Endothelial cell of umbilical vein (primary cell): ENCODE results near the gene NTF3. TPM values are rescaled to one million over a fixed set of nuclear protein-coding genes. Genes with fewer than 3 reads are reported as not detected.

Experiments used
- BruUV-seq: library from RNA; stranded (reverse); fragments of 400-500 nt; replicated peaks from 2 replicates; lab custom pipeline; 2021; lab: Mats Ljungman, UMichigan
- CTCF ChIA-PET: fragments of 300-600, 350-600 bp; sonication (Branson Sonifier 250); formaldehyde crosslinking; loops from one replicate; lab custom pipeline; 2021; ENCODE audit warnings: antibody characterized with exemption, inconsistent platforms; lab: Charles Lee
- POLR2A ChIA-PET: fragments of 300-600, 350-600 bp; sonication (Branson Sonifier 250); formaldehyde crosslinking; loops from one replicate; lab custom pipeline; 2021; ENCODE audit warnings: antibody characterized with exemption, inconsistent platforms; lab: Charles Lee
- DNase-seq: peaks from one replicate; pipeline ENCODE4 v3.0.0-alpha.2; 2011; ENCODE audit warnings: low read depth, low spot score
- FAIRE-seq: peaks from 2 replicates; lab custom pipeline; 2011; peaks lifted over from hg19 to GRCh38; lab: Jason Lieb, UNC
- H2AFZ ChIP-seq: 2 replicates; pipeline ENCODE4 v1.6.0; 2012; ENCODE audit warnings: low read depth, low read length, control low read depth, inconsistent platforms
- H3K27ac ChIP-seq: 2 replicates; pipeline ENCODE4 v1.5.1; 2011; ENCODE audit warnings: low read depth, mild to moderate bottlenecking, control low read depth, low read length, moderate library complexity; ENCODE audit not compliant: insufficient read depth
- H3K27me3 ChIP-seq, 2 experiments: 2 replicates each; pipeline versions ENCODE4 v1.6.0 to v1.6.1; 2011; ENCODE audit warnings: low read length in 2 of 2, mixed read lengths in 1 of 2; ENCODE audit not compliant: control insufficient read depth in 2 of 2, insufficient read depth in 2 of 2
- H3K36me3 ChIP-seq, 2 experiments: 2 replicates in 1 of 2; 3 replicates in 1 of 2; pipeline ENCODE4 v1.5.1; 2011; ENCODE audit warnings: low read length in 2 of 2, mild to moderate bottlenecking in 1 of 2, moderate library complexity in 1 of 2; ENCODE audit not compliant: control insufficient read depth in 2 of 2, insufficient read depth in 2 of 2; ENCODE audit errors: extremely low read depth in 1 of 2
- H3K4me1 ChIP-seq: 3 replicates; pipeline ENCODE4 v1.5.1; 2011; ENCODE audit warnings: mild to moderate bottlenecking, low read length; ENCODE audit not compliant: control insufficient read depth, insufficient read depth; ENCODE audit errors: extremely low read depth
- H3K4me2 ChIP-seq: 2 replicates; pipeline ENCODE4 v1.6.1; 2011; ENCODE audit warnings: low read length, control low read depth, mixed read lengths; ENCODE audit not compliant: insufficient read depth
- H3K4me3 ChIP-seq, 3 experiments: fragments of 200-600 bp in 1 of 3; sonication (generic), shearing (Covaris generic) in 1 of 3; replicated peaks in 1 of 3; 2 replicates each; pipeline ENCODE4 v1.5.1; 2011 to 2016; ENCODE audit warnings: control low read depth in 3 of 3, low read length in 3 of 3, mild to moderate bottlenecking in 2 of 3, inconsistent platforms in 1 of 3, low read depth in 1 of 3, moderate library complexity in 1 of 3; ENCODE audit not compliant: insufficient read depth in 1 of 3
- H3K79me2 ChIP-seq: 2 replicates; pipeline ENCODE4 v1.6.0; 2012; ENCODE audit warnings: low read length, inconsistent platforms; ENCODE audit not compliant: control insufficient read depth, insufficient read depth
- H3K9ac ChIP-seq: replicated peaks from 2 replicates; pipeline ENCODE3; 2011; ENCODE audit warnings: low read length, control low read depth; ENCODE audit not compliant: insufficient read depth; ENCODE audit errors: extremely low read depth
- H3K9me1 ChIP-seq: replicated peaks from 3 replicates; pipeline ENCODE4 v1.6.0; 2011; ENCODE audit warnings: mild to moderate bottlenecking, low read length; ENCODE audit not compliant: control insufficient read depth, insufficient read depth; ENCODE audit errors: extremely low read depth
- H3K9me3 ChIP-seq: replicated peaks from 2 replicates; pipeline ENCODE4 v1.5.1; 2012; ENCODE audit warnings: low read length, inconsistent platforms; ENCODE audit not compliant: control insufficient read depth, insufficient read depth
- H4K20me1 ChIP-seq: replicated peaks from 2 replicates; pipeline ENCODE3; 2011; ENCODE audit warnings: mild to moderate bottlenecking, low read length; ENCODE audit not compliant: control insufficient read depth, insufficient read depth; ENCODE audit errors: extremely low read depth
- EZH2 ChIP-seq: IDR thresholded peaks from 2 replicates; pipeline ENCODE4 v1.6.1; 2012; ENCODE audit warnings: borderline replicate concordance, low read depth, mild to moderate bottlenecking, moderate library complexity, low read length, inconsistent platforms; ENCODE audit not compliant: severe bottlenecking
- FOS ChIP-seq: IDR thresholded peaks from 2 replicates; pipeline ENCODE4 v1.6.1; 2011; ENCODE audit warnings: mild to moderate bottlenecking, low read length, moderate library complexity, borderline replicate concordance; ENCODE audit not compliant: insufficient read depth
- GATA2 ChIP-seq: IDR thresholded peaks from 2 replicates; pipeline ENCODE4 v1.7.0; 2011; ENCODE audit warnings: low read depth, mild to moderate bottlenecking, moderate library complexity, mixed read lengths, low read length; ENCODE audit not compliant: insufficient read length, insufficient read depth
- JUN ChIP-seq: IDR thresholded peaks from 2 replicates; pipeline ENCODE4 v1.6.1; 2011; ENCODE audit warnings: borderline replicate concordance, low read depth; ENCODE audit not compliant: insufficient read length, insufficient read depth
- MYC ChIP-seq: IDR thresholded peaks from one replicate; pipeline ENCODE4 v1.6.1; 2011; ENCODE audit warnings: mild to moderate bottlenecking, low read depth, low read length
- POLR2A ChIP-seq: IDR thresholded peaks from 2 replicates; pipeline ENCODE4 v1.6.1; 2012; ENCODE audit warnings: low read depth, mild to moderate bottlenecking, control low read depth, low read length
- POLR2AphosphoS5 ChIP-seq: IDR thresholded peaks from 2 replicates; pipeline ENCODE4 v1.6.1; 2012; ENCODE audit warnings: low read depth, mild to moderate bottlenecking, control low read depth, low read length, moderate library complexity; ENCODE audit not compliant: insufficient read depth
- dilution Hi-C: fragments of 300-500 bp; cut with MboI; formaldehyde crosslinking; loops from one replicate; pipeline ENCODE4 v1.15.0; 2019; ENCODE audit warnings: low sequenced_read_pairs; ENCODE audit not compliant: extremely low pct_ligation_motif_present
- intact Hi-C: fragments of 100-400 bp; cut with micrococcal nuclease; formaldehyde crosslinking; loops from one replicate; pipeline ENCODE4 v1.10.0; 2022
- polyA plus RNA-seq, 4 experiments: library from polyadenylated mRNA; depleted of rRNA in 3 of 4; stranded (reverse) in 3 of 4; unstranded in 1 of 4; fragments of >200 nt; gene quantifications; 2 replicates each; pipeline versions ENCODE4 v1.2.1 to v1.2.3, GENCODE V29; 2011 to 2012; ENCODE audit warnings: missing spikeins in 1 of 4
- total RNA-seq: library from RNA; stranded (reverse); gene quantifications from 2 replicates; pipeline ENCODE4 v1.2.3, GENCODE V29; 2021
- TF ChIP-seq, protein P1 (sequence below), 2 donors: IDR thresholded peaks; 1 replicate in 1 of 2; 2 replicates in 1 of 2; pipeline ENCODE4 v1.5.1; 2011; ENCODE audit warnings: low read length in 2 of 2, mild to moderate bottlenecking in 2 of 2, moderate library complexity in 2 of 2, control low read depth in 1 of 2, inconsistent platforms in 1 of 2, low read depth in 1 of 2; ENCODE audit not compliant: insufficient read depth in 1 of 2; ENCODE audit errors: extremely low read depth in 1 of 2
- TF ChIP-seq, protein P2 (sequence below): IDR thresholded peaks from 2 replicates; pipeline ENCODE4 v1.6.1; 2011; ENCODE audit not compliant: insufficient read depth, insufficient read length

The NTF3 gene
- total and polyA plus RNA-seq, 2 donors (not counting 3 experiments of a cell fraction or from before 2014, with no cell fraction given) = not detected

DNA sequence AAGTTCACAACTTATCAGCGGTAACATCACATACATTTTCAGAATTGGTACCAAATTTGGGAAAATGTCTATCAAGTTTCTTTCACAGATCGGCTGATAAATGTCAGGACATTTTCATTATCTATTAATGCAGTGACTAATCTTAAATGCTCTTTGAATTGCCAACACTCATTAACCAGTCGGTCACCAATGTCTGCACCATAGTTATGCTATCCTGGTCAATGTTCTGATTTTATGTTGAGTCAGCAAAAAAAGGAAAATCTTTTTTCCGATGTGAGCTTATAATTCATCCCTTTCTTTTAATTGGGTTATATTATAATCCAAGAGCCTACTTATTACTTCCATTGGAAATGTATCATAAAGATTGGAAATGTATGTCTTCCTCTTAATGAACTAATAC lies 77.2 kb downstream of the NTF3 start:
- no peak overlapping the region for H3K4me2 ChIP-seq
- no peak overlapping the region for H3K9ac ChIP-seq
- no peaks in the 10 kb centered on the region for H4K20me1 ChIP-seq
- H3K4me1 ChIP-seq = no peaks in the 10 kb centered on the region
- ChIA-PET CTCF (interaction anchor here (1.7 kb wide), 1 partner anchor 89 kb away, joined by 3 read pairs; no protein-coding TSS in a partner anchor), POLR2A (no interaction called here)
- H3K36me3 ChIP-seq = no peaks in the 10 kb centered on the region
- H2AFZ ChIP-seq = no peak overlapping the region
- no peaks in the 10 kb centered on the region for H3K9me1 ChIP-seq
- DNase-seq (no peak), FAIRE-seq (no peak)
- H3K9me3 ChIP-seq = no peaks in the 10 kb centered on the region
- H3K27ac ChIP-seq = no peak overlapping the region
- no TSS peak for BruUV-seq
- intact Hi-C loops (no loop called here), dilution Hi-C loops (no loop called here)
- no peak overlapping the region for H3K4me3 ChIP-seq
- H3K79me2 ChIP-seq = no peaks in the 10 kb centered on the region
- peaks cover 11 to 19% of the 10 kb centered on the region in 2 experiments for H3K27me3 ChIP-seq
- TF ChIP-seq GATA2 (no peak), POLR2A (no peak), JUN (no peak)

DNA sequence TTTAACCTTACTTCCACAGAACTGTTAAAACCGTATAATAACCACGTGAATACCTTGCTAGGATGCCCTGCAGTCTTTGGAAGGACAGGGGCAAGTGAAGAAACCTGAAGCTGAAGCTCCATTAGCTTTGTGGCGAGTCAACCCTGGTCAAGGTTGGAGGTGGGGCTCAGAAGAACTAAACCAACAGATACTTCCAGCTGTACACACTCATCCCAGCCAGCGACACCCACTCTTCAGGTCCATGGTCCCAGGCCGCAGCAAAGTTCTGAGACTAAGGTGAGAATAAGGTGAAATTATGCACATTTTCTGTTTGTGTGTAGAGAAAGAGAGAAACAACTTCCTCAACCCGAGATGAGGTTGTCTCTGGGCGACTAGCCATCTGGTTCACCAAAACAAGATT lies 77.6 kb downstream of the NTF3 start:
- no peaks in the 10 kb centered on the region for H4K20me1 ChIP-seq
- no peak overlapping the region for H3K9ac ChIP-seq
- TF ChIP-seq POLR2AphosphoS5 (no peak), FOS (no peak), JUN (no peak), EZH2 (no peak), MYC (no peak), GATA2 (no peak), POLR2A (no peak)
- TF ChIP-seq, protein P1, sequence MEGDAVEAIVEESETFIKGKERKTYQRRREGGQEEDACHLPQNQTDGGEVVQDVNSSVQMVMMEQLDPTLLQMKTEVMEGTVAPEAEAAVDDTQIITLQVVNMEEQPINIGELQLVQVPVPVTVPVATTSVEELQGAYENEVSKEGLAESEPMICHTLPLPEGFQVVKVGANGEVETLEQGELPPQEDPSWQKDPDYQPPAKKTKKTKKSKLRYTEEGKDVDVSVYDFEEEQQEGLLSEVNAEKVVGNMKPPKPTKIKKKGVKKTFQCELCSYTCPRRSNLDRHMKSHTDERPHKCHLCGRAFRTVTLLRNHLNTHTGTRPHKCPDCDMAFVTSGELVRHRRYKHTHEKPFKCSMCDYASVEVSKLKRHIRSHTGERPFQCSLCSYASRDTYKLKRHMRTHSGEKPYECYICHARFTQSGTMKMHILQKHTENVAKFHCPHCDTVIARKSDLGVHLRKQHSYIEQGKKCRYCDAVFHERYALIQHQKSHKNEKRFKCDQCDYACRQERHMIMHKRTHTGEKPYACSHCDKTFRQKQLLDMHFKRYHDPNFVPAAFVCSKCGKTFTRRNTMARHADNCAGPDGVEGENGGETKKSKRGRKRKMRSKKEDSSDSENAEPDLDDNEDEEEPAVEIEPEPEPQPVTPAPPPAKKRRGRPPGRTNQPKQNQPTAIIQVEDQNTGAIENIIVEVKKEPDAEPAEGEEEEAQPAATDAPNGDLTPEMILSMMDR (IDR thresholded peaks at IDR 0.05; ENCODE audit: extremely low read depth in 1 of 2, insufficient read depth in 1 of 2, low read depth in 1 of 2, low read length in 2 of 2) = no peak
- TF ChIP-seq, protein P2, sequence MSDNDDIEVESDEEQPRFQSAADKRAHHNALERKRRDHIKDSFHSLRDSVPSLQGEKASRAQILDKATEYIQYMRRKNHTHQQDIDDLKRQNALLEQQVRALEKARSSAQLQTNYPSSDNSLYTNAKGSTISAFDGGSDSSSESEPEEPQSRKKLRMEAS = no peak
- BruUV-seq = no TSS peak
- H3K4me1 ChIP-seq = no peaks in the 10 kb centered on the region
- H3K4me2 ChIP-seq = no peak overlapping the region
- H3K9me1 ChIP-seq = no peaks in the 10 kb centered on the region
- no peak for DNase-seq
- no peaks in the 10 kb centered on the region for H3K9me3 ChIP-seq
- intact Hi-C loops = no loop called here
- no peaks in the 10 kb centered on the region for H3K36me3 ChIP-seq
- H3K4me3 ChIP-seq = no peak overlapping the region
- H3K27ac ChIP-seq = no peak overlapping the region
- ChIA-PET CTCF (interaction anchor here (1.7 kb wide), 1 partner anchor 89 kb away, joined by 3 read pairs; no protein-coding TSS in a partner anchor), POLR2A (no interaction called here)
- H2AFZ ChIP-seq = no peak overlapping the region
- no peak for FAIRE-seq
- peaks cover 11 to 15% of the 10 kb centered on the region in 2 experiments for H3K27me3 ChIP-seq
- no peaks in the 10 kb centered on the region for H3K79me2 ChIP-seq
- dilution Hi-C loops = no loop called here
